Measurements from ENCODE around the gene ISLR.

Gene ISLR

DNA sequence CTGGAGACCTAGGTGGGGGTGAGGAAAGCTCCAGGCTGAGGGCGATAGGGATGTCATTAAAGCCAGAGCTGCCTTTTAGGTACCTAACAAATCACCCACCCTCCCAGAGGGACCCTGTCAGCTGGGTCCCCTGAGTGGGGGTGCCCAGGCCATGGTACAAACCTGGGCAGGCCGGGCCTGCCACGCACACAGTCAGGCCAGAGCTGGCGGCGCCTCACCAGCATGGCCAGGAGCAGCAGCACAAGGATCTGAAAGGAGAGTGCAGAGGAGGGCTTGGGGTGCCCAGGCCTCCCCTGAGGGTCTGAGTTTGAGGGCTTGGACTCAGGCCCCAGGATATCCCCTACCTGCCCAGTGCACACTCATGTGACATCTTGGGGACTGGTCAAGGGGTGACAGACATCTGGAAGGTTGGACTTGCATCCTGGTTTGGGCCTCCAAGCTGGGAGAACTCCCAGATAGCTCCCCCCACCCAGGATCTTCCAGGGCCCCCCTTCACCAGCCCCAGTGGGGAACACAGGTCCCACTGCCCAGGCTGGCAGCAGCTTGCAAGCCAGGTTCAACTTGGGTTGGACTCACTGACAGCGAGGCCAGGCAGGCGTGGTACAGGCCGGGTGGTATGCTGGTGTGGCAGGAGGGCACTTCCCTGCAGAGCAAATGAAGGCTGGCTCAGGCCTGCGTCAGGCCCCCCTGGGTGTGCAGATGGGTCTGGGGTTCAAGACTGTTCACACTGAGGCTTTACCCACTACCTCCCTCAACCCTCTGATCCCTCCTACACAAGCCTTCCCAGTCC, 23.9 kb downstream of the ISLR start:
- DNase-seq: no peak

DNA sequence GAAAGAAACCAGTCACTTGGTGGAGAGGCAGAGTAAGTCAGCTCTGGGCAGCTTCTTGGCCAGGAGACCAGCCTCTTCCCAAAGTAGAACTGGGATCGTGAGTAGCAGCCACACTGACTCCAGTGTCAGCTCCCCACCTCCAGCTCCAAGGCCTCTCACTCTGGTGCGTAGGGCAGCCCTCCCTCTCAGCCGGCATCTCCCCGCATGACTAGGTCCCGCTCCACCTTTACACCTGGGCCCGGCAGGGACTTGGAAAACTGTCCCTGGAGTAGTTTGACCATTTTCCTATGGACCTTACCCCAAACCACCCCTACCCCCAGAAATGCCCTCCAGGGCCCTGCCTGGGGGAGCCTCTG, 25.8 kb downstream of the ISLR start:
- DNase-seq: no peak

DNA sequence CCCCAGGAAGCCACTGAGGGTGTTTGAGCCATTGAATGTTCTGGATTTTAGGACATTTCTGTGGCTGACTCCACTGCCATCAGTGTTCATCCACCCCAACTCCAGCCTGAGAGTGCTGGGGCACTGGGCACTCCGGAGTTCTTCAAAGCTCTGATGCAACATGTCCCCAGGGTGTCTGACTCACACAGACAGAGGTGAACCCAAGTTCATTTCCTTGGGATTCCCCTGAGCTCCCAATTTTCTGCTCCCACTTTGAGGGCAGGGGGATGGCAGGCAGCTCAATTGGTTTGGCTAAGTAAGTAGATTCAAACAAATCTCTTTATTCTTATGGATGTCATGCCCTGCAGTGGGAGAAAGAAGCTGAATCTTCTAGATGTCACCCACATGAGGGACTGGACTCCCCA, 26.9 kb downstream of the ISLR start:
- no peak for DNase-seq

DNA sequence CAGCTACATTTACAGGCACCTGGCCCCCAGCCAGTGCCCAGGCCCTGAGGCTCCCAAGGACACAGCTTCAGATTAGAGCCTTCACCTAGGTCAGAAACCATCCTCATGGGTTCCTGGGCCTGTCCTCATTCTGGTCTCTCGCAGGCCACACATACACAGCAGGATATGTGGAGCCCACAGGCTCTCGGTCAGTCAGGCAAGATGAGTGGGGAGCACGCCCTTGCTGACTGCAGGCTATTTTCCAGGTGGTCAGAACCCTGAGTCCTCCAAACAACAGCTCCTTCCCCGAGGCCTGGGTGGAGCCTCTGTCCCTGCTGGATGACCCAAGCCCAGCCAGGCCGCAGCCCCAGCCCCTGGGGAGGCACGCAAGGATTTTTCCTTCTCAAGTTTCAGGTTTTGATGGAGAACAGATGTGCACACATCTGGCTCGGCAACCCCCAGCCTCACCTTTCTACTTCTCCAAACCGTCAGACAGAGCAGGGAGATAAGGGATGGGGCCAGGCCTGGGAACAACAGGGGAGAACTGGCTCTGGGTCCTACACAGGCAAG, 27.4 kb downstream of the ISLR start:
- no peak for DNase-seq

DNA sequence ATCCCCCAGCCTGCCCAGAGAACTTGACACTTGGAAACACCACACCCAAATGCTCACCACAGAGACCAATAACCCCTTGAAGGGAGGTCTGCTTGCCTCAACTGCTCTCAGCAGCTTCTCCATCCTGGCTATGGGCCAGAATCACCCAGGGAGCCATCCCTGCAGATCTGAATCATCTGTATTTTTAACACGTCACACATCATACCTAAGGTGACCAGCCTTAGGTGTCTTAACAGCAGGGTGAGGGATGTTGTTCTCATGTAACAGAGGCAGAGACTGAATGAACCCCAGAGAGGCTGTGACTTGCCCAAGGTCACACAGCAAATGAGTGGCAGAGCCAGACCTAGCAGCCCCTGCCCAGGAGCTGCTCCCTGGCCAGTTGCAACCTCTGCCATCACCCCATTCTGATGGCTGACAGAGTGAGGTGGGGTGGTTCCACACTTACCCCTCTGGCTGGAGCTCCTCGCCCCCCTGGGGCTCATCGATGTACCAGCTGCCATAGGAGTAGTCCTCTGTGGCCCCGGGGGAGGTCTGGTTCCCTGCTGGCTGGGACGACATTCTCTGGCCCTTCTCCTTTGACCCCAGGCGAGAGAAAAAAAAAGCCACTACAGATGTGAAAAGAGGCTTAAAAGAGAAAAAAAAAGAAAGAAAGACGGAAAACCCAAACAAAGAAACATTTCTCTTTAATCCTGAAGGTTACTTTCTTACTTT, 28.4 kb downstream of the ISLR start:
- no peak for DNase-seq

DNA sequence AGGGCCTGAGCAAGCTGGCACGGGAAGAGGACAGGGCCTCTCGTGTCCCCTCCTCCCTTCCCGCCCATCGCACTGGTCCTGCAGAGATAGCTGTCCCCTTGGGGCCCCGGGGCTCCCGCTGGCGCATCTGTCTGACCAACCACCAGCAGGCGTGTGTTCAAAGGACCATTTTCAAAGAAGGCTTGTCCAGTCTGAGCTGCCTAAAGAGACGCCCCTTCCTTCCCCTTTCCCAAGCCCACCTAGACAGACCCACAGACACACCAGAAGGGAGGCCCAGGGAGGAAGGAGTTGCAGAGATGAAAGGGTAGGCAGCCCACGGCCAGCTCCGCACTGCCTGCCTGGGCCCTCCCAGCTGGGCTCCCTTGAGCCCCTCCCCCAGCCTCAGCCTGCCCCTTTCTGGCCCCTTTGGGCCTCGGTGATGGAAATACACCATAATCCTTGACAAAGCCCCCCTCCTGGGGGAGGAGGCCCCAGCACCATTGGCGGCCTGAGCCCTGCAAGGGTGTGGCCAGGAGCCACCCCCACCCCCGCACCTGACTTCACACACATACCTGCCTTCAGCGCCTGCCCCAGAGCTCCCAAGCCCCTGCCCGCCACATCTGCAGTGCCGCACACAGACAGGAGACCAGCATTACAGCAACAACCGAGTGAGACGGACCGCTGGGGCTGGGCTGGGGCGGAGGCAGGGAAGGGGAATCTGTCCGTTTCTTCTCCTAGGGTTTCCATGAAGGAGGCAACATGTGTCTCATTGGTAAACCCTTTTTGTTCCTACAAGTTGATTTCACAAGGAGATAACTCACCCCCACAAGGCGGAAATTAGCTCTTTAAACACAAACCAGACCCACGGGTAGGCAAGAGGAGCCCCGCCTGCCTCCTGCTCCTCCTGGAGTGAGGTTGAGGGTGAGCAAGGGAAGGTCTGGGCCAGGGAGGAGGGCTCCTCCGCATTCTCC, 29.2 kb downstream of the ISLR start, which contains the start of gene STRA6:
TSS of gene STRA6 (minus strand) at position 336 of the 950 bp plus-strand sequence. CDS start 520 bp downstream, outside the sequence.
- DNase-seq: no peak

DNA sequence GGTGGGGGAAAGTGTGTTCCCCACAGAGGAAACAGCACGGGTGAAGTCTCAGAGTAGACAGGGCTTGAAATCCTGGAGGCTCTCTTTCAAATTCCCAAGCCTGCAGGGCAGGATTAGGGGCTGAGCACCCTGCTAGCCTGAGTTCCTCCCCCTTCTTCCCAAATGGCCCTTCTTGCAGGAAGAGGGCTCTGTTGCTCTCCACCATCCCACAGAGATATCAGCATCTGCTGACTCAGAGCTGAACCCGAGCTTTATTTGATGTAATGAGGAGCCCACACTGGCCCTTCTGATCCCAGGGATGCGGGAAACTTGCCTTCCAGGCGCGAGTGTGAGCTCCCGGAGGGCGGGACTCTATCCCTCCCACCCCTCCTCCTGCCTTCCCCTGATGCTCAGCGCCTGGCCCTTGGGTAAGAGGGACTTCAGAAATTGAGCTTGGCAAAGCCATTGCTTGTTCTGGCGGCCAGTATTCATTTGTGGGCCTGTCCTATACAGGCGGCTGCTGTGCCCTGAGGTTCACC, 30.5 kb downstream of the ISLR start:
- no peak for DNase-seq

DNA sequence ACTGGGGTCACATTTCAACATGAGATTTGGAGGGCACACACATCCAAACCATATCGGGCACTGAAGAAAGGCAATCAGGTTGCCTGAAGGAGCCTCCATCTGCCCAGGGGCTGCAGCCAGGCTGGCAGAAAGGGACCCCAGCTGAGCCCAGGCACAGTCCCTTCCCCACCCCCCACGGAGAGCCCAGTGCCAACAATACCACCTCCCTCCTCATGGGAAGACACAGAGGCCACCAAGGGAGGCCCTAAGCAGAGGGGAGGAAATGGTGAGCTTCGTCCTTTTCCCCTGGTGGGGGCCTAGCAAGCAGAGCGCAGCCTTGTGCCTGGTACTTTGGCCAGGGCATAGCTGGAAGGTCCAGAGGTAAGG, 32.1 kb downstream of the ISLR start:
- DNase-seq: no peak

DNA sequence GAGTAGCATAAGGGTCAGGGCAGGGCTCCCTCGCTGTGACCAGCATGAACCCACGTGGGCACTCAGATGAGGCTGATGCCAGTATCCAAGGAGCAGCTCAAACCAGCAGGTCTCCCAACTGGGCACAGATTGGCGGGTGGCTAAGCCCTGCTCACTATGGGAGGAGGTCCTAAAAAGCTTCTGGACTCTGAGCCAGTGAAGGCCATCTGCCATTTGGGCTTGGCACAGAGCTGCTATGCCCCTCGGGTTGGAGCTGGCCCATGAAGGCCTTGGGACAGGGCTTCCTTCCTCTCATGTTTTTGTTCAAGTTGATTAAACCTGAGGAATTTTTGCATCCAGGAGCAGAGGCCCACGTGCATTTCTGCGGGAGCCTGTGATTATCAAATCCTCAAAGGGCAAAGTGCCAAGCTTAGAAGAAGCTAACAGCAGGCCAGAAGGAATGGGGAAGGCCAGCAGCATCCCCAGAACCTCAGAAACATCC, 33.3 kb downstream of the ISLR start:
- no peak for DNase-seq

DNA sequence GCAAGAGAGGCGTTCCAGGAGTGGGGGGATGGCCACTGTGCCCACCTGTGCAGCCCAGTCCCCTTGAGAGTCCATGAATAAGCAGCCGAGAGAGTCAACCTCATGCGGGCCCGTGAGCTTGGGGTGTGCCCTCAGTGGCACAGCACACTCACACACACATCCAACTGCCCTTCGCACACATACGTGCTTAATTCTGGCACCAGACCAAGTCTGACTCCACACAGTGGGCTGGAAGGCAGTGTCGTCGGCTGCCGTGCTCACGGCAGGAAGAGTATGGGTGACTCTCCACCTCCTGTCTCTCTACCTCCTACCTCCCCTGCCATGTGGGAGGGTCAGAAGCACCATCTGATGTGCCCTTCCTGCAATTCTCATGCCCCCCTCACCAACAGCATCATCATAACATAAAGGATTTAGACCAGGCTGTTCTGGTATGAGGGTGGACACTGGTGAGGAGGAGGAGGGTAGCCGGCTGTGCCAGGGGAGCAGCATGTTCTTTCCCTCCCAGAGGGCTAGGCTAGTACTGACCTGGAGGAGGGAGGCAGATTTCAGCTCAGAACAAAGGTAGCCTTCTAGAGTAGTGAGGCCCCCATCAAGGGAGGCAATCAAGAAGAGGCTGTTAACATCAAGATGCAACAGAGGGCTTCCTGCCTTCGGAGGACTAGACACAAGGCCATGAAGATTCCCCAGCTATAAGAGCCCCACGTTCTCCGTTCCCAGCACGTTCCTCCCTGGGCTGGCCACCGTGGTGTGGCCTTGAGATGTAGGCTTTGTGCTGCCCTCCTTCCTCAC, 34.3 kb downstream of the ISLR start:
- DNase-seq: no peak

DNA sequence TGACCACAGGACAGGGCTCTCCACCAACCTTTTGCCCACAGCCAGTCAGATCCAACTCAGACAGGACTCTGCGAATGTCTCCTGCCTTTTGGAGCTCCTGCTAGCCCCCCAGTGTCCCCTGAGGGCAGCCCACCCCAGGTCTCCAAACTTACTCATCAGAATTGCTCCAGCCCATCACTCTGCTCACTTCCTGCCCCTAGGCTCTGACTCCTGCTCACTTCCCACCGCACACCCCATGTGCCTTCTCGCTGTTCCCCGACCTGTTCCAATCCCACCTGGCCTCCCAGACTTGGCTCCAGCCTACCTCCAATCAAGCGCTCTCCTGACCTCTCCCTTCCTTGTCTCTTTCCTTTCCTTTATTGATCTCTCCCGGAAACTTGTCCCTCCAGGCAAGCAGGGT, 35.0 kb downstream of the ISLR start:
- no peak for DNase-seq

DNA sequence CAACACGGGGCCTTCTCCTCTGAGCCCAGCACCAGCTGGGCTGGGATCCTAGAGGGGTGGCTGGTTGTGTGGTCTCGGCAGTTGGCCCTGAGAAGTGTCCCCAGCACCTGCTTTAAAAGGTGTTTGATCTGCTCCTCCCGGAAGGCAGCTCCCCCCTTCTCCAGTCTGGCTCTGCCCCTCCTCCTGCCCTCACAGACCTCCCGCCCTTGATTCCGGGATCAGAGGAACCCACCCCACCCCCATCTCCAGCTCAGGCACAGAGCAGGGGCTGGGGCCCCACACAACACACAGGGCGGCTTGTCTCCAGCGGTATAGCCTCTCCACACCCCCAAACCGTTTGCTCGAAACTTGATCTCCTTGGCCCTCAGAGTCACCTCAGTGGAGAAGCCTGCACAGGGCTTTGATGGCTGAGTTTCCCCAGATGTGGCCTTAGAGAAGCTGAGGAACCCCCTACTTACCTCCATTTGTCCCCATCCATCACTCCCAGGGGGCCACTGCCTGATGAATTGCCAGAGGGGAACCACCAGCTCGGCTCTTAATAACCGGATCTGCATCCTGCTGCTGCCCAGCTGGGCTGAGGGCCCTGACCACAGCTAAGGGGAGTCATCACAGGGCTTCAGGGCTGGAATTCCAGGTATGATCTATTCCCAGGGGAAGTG, 35.5 kb downstream of the ISLR start:
- DNase-seq: no peak

DNA sequence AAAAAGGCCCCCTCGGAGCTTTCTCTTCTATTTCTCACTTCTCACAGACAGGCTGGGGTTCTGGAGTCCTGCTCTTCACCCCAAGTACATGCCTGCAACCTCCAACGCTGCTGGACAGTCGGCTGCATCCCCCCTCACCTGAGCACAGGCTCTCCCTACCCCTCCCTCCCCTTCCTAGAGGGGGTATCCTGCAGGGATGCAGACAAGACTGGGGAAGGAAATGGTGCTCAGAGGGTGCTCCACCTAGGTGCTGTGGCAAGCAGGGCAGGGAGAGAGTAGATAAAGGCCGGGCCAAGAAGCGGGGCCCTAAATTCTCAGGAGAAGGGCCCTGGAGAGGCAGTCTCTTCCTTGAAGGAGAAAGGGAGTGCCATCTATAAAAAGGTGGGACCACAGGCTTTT, 36.0 kb downstream of the ISLR start:
- DNase-seq: no peak

DNA sequence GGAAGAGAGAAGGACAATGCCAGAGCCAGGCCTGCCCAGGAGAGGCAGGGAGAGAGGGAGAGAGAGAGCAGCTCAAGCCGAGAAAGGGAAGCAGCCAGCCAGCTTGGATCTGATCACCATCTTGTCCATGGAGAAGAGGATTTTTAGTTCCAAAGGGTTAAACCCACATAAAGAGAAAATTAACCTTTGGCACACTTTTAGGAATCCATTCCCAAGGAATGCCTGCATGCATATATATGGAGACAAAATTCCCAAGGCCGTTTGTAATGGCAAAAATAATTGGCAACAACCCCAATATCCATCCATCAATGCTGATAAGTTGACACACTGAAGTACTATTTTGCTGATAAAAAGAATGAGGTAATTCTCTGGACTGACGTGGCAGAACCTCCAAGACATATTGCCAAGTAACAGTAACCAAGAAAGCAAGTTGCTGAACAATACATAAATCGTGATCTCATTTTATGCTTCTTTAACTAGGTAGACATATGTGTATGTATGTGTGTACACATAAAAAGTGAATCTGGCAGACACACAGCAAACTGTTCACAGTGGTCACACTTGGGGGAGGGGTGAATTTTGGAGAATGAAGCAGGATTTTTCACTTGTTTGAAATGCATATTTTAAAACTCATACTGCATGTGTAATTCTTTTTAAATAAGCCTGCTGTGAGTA, 36.6 kb downstream of the ISLR start:
- DNase-seq: no peak

DNA sequence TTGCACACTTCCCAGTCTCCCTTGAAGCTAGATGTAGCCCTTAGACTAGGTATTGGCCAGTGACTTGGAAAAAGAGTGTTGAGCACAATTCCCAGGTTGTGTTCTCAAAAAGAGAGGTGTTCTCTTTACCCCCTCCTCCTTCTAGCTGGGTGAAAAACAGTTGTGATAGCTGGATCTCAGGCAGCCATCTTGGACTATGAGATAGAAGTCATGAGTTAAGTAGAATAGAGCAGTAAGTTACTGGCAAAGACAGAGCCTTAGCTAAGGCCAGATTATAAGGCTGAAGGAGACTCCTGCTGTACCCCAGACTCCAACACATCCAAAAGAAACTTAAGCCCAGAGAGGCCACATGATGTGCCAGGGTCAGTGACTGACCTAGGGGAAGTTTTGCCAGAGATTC, 37.2 kb downstream of the ISLR start:
- no peak for DNase-seq

DNA sequence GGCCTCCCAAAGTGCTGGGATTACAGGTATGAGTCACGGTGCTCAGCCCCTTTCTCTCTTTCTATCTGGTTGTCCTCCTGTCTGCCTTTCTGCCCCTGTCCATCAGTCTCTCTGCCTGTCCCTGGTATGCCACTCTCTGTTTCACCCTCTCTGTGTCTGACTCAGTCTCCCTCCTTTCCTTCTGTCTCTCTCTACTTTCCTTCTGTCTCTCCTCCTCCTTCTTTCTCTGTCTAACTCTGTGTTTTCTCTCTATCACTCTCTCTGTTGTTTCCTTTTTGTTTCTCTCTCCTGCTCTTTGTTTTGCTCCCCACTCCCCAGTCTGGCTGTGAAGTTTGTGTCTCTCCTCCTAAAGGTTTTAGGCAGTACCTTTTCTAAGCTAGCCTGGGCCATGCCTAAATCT, 38.1 kb downstream of the ISLR start:
- no peak for DNase-seq

DNA sequence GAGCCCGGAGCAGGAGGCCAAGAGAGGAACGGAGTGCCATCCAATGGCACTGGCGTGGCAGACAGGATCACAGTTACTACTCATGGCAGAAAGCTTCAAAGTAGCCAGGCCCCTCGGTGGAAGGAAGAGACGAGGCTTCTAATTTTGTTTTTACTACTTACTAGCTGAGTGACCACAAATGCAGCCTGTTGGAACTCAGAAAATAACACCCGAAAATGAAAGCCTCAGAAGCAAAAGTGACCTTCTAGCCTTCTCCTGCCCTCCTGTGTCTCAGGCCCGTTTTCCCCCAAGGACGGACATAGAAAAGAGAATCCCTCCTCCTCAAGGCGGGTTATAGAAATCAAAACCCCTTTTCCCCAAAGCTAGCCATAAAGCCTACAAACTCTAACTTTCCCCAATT, 39.0 kb downstream of the ISLR start:
- no peak for DNase-seq

DNA sequence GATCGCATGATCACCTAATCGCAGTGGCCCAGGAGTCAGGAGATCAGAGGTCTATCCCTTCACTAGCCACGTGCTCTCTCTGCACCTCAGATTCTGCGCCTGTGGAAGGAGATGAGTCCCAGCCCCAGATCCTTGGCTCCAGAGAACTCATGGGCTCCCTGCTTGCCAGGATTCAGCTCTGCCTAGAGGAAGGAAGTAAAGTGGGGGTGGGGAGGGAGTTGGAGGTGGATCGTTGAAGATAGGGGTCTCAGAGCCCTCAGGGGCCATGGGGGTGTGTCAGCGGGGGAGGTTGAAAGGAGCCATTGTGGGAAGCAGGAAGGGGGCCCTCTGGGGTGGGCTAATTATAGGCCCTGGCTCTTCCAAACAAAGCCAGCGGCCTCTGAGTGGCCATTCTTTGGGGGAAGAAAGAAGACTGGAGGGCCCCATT, 40.4 kb downstream of the ISLR start:
- DNase-seq: no peak

DNA sequence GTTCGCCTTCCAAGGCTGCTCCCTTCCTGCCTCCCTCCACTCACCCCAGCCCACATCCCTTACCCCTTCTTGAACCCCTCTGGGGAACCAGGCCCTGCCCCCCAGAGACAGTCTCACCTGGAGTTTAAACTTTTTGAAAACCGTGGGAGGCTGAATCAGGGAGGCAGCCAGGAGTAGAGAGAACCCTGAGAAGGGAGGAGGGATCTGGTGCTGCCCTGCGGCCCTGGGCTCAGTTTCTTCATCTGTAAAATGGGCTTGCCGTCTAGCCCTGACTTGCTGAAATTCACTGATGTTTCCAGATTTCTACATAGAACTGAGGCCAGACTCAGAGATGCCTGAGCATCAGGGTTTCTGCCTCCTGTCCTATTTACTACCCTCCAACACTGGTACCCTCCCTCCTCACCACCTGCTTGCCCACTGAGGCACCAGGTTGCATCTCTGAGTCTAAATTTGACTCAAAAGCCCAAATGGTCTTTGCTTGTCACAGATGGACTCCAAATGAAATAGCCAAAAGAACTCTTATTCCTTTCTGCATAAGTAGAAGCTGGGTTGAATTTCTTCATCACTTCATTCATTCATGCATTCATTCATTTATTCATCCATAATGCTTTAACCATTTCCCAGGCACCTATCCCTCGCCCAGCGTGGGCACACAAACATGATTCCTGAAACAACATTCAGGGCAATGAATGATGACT, 41.0 kb downstream of the ISLR start:
- DNase-seq: no peak

DNA sequence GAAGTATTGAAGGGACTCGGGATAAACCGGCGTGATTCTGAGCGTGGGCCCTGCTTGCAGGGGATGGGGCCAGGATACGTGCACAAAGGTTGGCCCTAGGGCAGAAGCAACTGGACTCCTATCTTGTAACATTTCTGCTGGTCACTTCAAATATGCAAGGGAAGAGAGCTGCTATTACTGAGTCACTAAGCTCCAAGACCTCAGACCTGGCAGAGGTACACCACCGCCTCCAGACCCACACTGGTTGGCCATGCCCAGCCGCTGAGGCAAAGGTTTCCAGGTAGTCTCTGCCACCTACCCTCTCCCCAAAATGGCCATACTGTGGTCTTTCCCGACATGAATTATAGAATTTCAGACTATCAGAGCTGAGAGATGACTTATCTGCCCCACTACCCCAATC, 42.4 kb downstream of the ISLR start:
- DNase-seq: no peak
